ACC112 (cell line): Measurements from ENCODE around the gene RCC2.
A peak's percentile ranks its signal among the peaks of the same experiment; 100 is the strongest.

Experiments used
- H2AFZ ChIP-seq: fragments of 200-600 bp; sonication (generic); one replicate; pipeline ENCODE4 v1.6.0; 2017; ENCODE audit warnings: antibody characterized with exemption, low read length; ENCODE audit not compliant: unreplicated experiment
- H3K27ac ChIP-seq: fragments of 200-600 bp; sonication (generic); 2 replicates; pipeline ENCODE4 v1.5.1; 2014; ENCODE audit warnings: low read depth, mild to moderate bottlenecking, antibody characterized with exemption, low read length, moderate library complexity
- H3K27me3 ChIP-seq: fragments of 200-600 bp; sonication (generic); 2 replicates; pipeline ENCODE4 v1.6.1; 2014; ENCODE audit warnings: mild to moderate bottlenecking, antibody characterized with exemption, low read length, moderate library complexity, mixed read lengths; ENCODE audit not compliant: insufficient read depth
- H3K36me3 ChIP-seq: fragments of 200-600 bp; sonication (generic); 2 replicates; pipeline ENCODE4 v1.6.1; 2016; ENCODE audit warnings: mild to moderate bottlenecking, antibody characterized with exemption, low read length, moderate library complexity, mixed read lengths; ENCODE audit not compliant: insufficient read depth
- H3K4me1 ChIP-seq: fragments of 200-600 bp; sonication (generic); one replicate; pipeline ENCODE4 v1.6.1; 2016; ENCODE audit warnings: low read length, mixed read lengths; ENCODE audit not compliant: insufficient read depth, unreplicated experiment, control insufficient read depth
- H3K4me3 ChIP-seq: fragments of 200-600 bp; sonication (generic); 2 replicates; pipeline ENCODE4 v1.5.1; 2014; ENCODE audit warnings: mild to moderate bottlenecking, low read depth, low read length
- H3K79me2 ChIP-seq: fragments of 200-600 bp; sonication (generic); one replicate; pipeline ENCODE4 v1.6.0; 2016; ENCODE audit warnings: low read length; ENCODE audit not compliant: control insufficient read depth, unreplicated experiment, insufficient read depth

The RCC2 gene

DNA sequence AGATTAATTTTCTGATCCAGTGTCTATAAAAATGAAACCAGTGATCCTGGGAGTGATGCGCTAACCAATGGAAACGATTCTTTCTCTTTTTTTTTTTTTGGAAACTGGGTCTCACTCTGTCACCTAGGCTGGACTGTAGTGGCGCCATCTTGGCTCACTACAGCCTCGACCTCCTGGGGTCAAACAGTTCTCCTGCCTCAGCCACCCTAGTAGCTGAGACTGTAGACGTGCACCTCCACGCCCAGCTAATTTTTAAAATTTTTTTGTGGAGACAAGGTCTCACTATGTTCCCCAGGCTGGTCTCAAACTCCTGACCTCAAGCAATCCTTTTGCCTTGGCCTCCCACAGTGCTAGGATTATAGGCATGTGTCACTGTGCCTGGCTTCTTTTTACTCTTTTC, 3.4 kb upstream of the RCC2 start:
- no peaks in the 10 kb centered on the region for H3K27me3 ChIP-seq
- H3K79me2 ChIP-seq = peaks cover 11% of the 10 kb centered on the region
- no peaks in the 10 kb centered on the region for H3K36me3 ChIP-seq
- H2AFZ ChIP-seq = no peak overlapping the region
- H3K4me1 ChIP-seq = peaks cover 18% of the 10 kb centered on the region
- no peak overlapping the region for H3K4me3 ChIP-seq
- peak overlapping the region; percentile 71 for H3K27ac ChIP-seq

DNA sequence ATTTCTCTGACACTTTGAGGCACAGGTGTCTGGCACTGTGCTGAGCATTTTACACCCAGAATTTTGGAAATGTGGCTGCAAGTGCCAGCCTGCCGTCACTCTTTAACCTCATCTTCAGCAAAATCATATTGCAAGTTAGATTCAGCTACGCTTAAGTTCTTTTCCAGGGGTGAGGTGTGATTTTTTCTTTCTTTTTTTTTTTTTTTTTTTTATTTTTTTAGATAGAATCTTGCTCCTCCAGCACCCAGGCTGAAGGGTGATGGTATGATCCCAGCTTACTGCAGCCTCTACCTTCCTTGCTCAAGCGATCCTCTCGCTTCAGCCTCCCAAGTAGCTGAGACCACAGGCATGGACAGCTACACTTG, 2.5 kb upstream of the RCC2 start:
- peaks cover 18% of the 10 kb centered on the region for H3K4me1 ChIP-seq
- no peaks in the 10 kb centered on the region for H3K27me3 ChIP-seq
- H3K79me2 ChIP-seq = peaks cover 16% of the 10 kb centered on the region
- H3K36me3 ChIP-seq = no peaks in the 10 kb centered on the region
- no peak overlapping the region for H3K4me3 ChIP-seq
- no peak overlapping the region for H3K27ac ChIP-seq
- no peak overlapping the region for H2AFZ ChIP-seq

DNA sequence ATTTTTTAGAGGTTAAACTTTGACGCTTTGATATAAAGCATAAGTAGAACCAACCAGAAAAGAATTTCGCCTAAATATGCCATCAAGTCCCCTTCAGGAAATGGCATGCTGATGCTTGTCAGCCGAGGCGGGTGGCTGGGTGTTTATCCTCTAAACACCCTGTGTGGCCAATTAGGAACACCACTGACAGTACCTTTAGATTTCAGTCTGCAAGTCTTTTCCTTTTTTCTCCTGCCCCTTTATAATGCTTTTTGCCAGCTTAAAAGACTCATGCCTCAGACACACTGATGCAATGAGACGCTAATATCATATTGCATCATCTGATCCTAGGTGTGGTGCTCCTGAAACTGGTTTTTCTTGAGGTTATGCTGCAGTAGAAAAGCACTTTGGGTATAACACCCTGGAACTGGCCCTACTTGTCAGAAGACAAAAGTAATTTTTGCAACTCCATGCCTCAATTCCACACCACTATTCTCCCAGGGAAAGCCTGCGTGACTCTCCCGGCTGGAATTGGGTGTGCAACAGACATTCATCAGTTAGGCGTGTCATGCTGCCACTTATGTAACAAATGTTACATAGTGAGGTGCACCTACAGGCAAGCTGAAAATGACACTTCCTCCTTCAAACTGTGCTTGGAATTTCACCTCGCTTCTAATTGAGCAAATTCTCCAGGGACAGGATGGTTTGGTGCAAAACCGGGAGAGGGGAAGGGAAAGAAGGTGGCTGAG, 2.0 kb upstream of the RCC2 start:
- Histone ChIP-seq H3K27ac (peak overlapping the region; percentile 14; the same call in 1 of the 2 replicates), H2AFZ (no peak overlapping the region), H3K79me2 (peaks cover 22% of the 10 kb centered on the region), H3K36me3 (no peaks in the 10 kb centered on the region), H3K4me1 (peaks cover 22% of the 10 kb centered on the region), H3K27me3 (no peaks in the 10 kb centered on the region), H3K4me3 (peak overlapping the region; percentile 80; the same call in 1 of the 2 replicates)

DNA sequence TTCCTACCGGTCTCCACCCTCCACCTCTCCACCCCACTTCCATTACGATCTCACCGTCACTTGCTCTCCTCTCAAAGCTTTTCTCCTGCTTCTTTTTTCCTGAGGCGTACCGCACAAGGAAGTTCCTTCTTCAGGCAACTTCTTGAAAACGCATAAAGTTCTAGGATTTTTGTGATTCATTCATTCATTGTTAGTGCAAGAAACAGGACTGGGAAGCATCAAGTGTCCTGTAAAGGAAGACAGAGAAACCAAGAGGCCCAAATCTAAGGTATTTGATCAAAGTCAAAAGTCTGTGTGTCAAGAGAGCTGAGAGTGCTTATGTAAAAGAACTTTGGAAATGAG, 1.3 kb upstream of the RCC2 start:
- Histone ChIP-seq H3K4me1 (peaks cover 28% of the 10 kb centered on the region), H3K27me3 (no peaks in the 10 kb centered on the region), H2AFZ (no peak overlapping the region), H3K79me2 (peaks cover 28% of the 10 kb centered on the region), H3K36me3 (no peaks in the 10 kb centered on the region), H3K4me3 (peak overlapping the region; percentile 80), H3K27ac (peak overlapping the region; percentile 14; the same call in 1 of the 2 replicates)

DNA sequence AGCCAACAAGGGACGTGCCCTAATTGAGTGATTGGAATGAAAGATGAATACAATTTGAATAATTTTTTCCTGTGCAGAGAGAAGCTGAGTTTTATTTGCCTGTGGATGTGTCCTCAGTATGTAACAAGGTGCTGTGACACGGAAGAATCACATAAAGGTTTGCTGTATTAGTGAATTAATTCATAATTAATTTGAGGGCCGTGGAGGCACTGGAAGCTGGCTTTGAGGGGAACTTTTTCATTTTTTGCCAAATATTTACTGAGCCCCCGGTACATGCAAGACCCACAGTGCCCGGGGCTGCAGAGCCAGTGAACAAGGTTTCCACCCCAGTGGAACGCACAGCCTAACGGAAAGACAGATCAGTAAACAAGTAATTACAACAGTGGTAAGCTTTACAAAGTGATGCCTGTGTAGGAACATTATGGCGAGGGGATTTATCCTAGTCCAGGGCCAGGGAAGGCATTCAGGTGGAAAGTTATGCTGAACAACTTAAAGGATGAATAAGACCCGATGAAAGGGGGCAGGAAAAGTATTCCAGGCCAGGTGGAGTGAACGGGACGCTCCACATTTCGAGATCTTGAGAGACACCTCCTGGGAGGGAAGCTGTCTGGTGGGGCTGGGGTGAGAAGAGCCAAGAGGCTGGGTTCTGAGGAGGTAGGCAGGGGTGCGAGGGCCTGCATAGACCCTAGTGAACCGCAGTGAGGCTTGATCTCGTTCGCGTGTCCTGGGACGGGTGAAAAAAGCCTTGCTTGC, 773 bp upstream of the RCC2 start:
- Histone ChIP-seq H3K36me3 (no peaks in the 10 kb centered on the region), H3K4me1 (peaks cover 29% of the 10 kb centered on the region), H3K27ac (peak overlapping the region; percentile 44; the same call in 1 of the 2 replicates), H3K27me3 (no peaks in the 10 kb centered on the region), H3K79me2 (peaks cover 33% of the 10 kb centered on the region), H2AFZ (peak overlapping the region; percentile 92), H3K4me3 (peak overlapping the region; percentile 80)

DNA sequence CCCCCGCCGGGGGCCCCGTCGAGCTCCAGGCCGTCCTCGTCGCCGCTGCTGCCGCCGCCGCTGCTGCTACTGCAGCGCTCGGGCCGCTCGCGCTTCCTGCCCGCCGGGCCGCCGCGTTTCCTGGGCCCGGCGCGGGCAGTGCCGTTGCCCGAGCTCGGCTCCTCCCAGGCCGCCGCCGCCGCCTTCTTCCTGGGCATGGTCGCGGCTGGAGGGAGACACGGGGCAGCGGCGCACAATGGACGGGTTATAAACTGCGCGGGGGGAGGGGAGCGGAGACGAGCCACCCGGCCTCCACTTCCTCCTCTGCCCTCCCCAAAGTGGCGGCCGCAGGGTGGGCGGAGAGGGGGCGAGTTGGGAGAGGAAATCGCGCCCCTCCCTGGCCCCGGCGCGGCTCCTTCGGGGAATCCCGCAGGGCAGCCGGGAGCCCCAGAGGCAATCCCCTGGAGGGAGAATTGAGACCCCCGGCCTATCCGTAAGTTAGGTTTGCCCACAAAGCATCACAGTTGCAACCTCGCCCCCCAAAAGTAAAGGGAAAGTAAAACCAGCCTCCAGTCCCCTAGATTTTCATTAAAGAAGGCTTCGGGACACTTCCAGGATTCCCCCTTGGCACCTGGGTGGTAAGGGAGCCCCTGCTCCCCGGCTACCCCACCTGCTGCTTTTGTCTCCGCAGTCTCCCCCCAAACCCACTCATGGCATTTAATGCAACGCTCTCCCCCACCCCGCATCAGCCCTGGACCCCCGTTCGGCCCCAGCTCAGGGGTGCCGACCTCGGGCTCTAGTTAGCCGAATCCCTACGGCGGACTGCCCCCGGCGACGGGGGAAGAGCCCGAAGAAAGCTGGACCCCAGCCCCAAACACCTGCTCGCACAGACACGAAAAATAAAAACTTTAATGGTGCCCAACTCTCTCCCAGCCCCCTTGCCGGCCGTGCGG, 893 bp downstream of the RCC2 start:
- Histone ChIP-seq H2AFZ (peak overlapping the region; percentile 91), H3K4me3 (peak overlapping the region; percentile 96), H3K36me3 (peaks cover 11% of the 10 kb centered on the region; the same call in 1 of the 2 replicates), H3K27me3 (no peaks in the 10 kb centered on the region), H3K79me2 (peaks cover 50% of the 10 kb centered on the region), H3K4me1 (peaks cover 31% of the 10 kb centered on the region), H3K27ac (peak overlapping the region; percentile 87)

DNA sequence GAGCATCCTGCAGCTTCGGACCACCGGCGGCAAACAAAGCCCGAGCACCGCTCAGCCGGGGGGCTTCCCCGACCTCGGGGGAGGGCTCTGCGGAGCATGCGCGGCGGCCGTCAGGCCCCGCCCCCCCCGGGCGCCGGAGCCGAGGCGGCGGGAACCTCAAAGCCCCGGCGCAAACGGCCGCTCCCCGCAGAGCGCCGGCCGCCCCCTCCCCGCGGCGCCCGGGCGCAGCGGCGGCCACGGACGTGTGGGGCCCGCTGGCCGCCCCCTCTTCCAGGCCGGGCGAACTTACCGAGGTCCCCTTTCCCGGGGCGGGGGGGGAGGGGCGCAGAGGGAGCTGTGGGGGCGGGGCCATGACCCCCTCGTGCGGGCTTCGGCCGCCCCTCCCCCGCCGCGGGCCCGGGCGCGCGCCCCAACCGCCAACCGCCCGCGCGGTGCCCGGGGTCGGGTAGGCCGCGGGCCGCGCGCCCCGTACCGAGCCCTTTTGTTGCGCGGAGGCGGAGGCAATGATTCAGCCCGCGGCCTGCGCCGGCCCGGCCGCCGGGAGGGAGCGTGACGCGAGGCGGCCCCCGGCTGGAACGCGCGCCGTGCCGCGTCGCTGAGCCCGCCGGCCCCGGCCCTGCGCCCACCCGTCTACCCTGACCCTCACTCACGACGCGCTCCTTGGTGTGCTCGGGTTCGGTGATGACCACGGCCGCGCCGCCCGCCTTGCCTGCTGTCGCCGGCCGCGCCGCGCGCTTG, 1.7 kb downstream of the RCC2 start:
- H3K36me3 ChIP-seq = peaks cover 14% of the 10 kb centered on the region; the same call in 1 of the 2 replicates
- H3K4me3 ChIP-seq = peak overlapping the region; percentile 96
- peak overlapping the region; percentile 87 for H3K27ac ChIP-seq
- peak overlapping the region; percentile 77 for H2AFZ ChIP-seq
- H3K79me2 ChIP-seq = peaks cover 58% of the 10 kb centered on the region
- peaks cover 31% of the 10 kb centered on the region for H3K4me1 ChIP-seq
- no peaks in the 10 kb centered on the region for H3K27me3 ChIP-seq

DNA sequence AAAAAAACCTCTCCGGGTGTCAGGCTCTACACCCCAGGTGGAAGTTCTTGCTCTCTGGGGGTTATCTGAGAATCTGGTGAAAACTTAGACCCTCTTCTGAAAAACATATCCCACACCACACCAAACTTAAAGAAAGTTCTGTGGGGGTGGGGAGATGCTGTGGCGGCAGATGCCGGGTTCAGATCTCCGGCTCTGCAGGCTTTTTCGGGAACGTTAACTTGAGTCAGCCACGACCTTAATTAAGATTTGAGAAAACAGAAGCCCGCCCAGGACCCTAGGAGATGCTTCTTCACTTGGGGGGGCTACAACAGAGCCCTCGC, 2.3 kb downstream of the RCC2 start:
- Histone ChIP-seq H3K27ac (no peak overlapping the region), H2AFZ (peak overlapping the region; percentile 13), H3K27me3 (no peaks in the 10 kb centered on the region), H3K4me1 (peaks cover 31% of the 10 kb centered on the region), H3K79me2 (peaks cover 64% of the 10 kb centered on the region), H3K36me3 (peaks cover 14% of the 10 kb centered on the region; the same call in 1 of the 2 replicates), H3K4me3 (peak overlapping the region; percentile 96)

DNA sequence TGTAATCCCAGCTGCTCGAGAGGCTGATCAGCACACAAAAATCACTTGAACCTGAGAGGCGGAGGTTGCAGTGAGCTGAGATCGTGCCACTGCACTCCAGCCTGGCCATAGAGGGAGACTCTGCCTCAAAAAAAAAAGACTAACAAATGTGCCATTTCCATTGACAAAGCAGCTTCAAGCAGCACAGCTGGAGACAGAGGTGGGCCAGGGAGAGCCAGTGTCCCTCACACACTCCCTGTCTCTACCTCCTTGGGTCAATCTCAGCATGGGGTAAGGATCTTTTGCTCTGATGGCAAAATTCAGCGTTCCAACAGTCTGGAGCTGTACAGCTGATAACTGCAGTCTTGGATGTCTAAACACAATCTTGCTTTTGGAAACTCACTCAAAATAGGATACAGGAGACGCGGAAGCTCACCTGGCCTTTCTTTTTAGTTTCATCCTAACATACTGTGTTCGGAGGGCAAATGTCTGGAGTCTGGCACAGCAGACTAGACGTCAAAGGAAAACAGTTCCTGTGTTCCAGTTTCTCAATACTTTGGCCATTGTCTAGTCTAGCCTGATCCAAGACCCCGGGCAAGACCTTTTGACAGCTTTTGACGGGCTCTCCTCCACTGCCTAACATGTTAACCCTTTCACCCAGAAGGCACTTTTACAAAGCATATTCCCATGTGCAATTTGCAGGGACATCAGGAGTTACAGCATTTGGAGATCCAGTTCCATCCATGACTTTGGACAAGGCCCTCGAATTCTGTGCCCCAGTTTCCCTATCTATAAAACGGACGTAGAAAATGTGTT, 2.9 kb downstream of the RCC2 start:
- no peak overlapping the region for H3K27ac ChIP-seq
- H3K4me3 ChIP-seq = peak overlapping the region; percentile 96
- H2AFZ ChIP-seq = peak overlapping the region; percentile 13
- no peaks in the 10 kb centered on the region for H3K27me3 ChIP-seq
- peaks cover 28% of the 10 kb centered on the region for H3K4me1 ChIP-seq
- H3K79me2 ChIP-seq = peaks cover 70% of the 10 kb centered on the region
- peaks cover 14% of the 10 kb centered on the region; the same call in 1 of the 2 replicates for H3K36me3 ChIP-seq
